Measurements from ENCODE around the gene B3GNT8. TPM values are rescaled to one million over a fixed set of nuclear protein-coding genes. Genes with fewer than 3 reads are reported as not detected.

The B3GNT8 gene
- total RNA-seq, 1 experiment from 2014 or later = 0.10 TPM

DNA sequence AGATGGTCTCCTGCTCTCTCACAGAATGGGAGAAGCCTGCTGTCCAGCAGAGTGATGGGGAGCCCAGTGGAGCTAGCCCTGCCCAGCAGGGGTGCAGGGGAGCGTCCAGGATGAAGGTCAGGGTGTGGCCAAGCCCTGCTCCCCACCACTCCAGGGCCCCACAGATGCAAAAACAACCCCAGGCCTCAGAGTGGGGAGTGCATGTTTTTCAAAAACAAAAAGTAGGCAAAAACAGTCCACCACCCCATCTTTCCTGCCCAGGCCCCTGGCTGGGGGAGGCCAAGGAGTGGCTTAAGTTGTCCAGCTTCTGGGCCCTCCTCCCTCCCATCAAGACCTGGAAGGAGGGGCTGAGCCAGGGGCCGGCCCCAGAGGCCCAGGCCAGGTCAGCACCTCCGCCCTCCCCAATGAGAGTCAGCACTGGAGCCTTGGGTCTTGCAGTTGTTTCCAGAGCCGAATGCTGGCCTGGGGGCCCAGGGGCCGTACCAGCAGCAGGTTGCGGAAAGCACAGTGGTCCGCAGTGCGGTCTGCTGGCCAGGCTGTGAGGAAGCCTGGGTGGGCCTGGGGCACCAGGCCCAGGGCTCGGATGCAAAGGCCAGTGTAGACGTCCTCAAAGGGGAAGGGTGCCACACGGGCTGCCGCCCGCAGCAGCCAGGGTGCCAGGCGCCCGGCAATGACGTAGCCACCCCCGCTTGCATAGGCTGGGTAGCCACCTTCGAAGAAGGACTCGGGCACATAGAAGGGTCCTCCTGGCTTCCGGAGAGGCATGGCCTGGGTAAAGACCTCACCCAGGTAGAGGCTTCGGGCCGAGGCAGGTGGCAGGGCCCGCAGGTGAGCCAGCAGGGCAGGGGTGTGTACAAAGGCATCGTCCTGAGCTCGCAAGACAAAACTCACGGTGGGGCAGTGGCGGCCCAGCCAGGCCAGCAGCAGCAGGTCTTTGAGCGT, 1.7 kb downstream of the B3GNT8 start:
- no TSS peak for BruUV-seq (replicated peaks)
- POLR2A ChIA-PET = no interaction called here

GRCh38 chr19:41424335-41425173, 2.6 kb downstream of the B3GNT8 start:
- no peaks in the 10 kb centered on the region for H3K36me3 ChIP-seq (ENCODE audit: control insufficient read depth, insufficient read depth, low read length)
- in situ Hi-C loops (cut with HindIII; ENCODE audit: low pct_unique_long_range_greater_than_20kb, low sequenced_read_pairs) = no loop called here
- ChIA-PET POLR2A (no interaction called here), CTCF (interaction anchor here (0.7 kb wide), 1 partner anchor 146 kb away, joined by 3 read pairs; no protein-coding TSS in a partner anchor)
- no peaks in the 10 kb centered on the region for H3K27me3 ChIP-seq (ENCODE audit: control insufficient read depth, insufficient read depth, low read length)
- no TSS peak for BruUV-seq (replicated peaks)
- no peaks in the 10 kb centered on the region for H3K9me3 ChIP-seq (ENCODE audit: control insufficient read depth, insufficient read depth, low read depth, low read length)
- no peak overlapping the region for H3K4me3 ChIP-seq (ENCODE audit: low read depth in 2 of 2, low read length in 2 of 2)
- DNase-seq (ENCODE audit: low read depth, low spot score) (no peak), ATAC-seq (no peak)
- intact Hi-C loops (cut with micrococcal nuclease; ENCODE audit: unreplicated experiment) = no loop called here
- H3K27ac ChIP-seq (ENCODE audit: low read length) = no peak overlapping the region
- TF ChIP-seq SIN3A (IDR thresholded peaks at IDR 0.05; ENCODE audit: borderline replicate concordance, insufficient read depth, low read depth, low read length) = no peak
- TF ChIP-seq, protein P1, sequence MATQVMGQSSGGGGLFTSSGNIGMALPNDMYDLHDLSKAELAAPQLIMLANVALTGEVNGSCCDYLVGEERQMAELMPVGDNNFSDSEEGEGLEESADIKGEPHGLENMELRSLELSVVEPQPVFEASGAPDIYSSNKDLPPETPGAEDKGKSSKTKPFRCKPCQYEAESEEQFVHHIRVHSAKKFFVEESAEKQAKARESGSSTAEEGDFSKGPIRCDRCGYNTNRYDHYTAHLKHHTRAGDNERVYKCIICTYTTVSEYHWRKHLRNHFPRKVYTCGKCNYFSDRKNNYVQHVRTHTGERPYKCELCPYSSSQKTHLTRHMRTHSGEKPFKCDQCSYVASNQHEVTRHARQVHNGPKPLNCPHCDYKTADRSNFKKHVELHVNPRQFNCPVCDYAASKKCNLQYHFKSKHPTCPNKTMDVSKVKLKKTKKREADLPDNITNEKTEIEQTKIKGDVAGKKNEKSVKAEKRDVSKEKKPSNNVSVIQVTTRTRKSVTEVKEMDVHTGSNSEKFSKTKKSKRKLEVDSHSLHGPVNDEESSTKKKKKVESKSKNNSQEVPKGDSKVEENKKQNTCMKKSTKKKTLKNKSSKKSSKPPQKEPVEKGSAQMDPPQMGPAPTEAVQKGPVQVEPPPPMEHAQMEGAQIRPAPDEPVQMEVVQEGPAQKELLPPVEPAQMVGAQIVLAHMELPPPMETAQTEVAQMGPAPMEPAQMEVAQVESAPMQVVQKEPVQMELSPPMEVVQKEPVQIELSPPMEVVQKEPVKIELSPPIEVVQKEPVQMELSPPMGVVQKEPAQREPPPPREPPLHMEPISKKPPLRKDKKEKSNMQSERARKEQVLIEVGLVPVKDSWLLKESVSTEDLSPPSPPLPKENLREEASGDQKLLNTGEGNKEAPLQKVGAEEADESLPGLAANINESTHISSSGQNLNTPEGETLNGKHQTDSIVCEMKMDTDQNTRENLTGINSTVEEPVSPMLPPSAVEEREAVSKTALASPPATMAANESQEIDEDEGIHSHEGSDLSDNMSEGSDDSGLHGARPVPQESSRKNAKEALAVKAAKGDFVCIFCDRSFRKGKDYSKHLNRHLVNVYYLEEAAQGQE (IDR thresholded peaks at IDR 0.05; ENCODE audit: insufficient read depth in 1 of 2, low read depth in 2 of 2, low read length in 1 of 2) = no peak
- no peak for TF ChIP-seq POLR2AphosphoS5 (IDR thresholded peaks at IDR 0.05; ENCODE audit: low read depth, low read length)
- no peak for TF ChIP-seq CTCF (IDR thresholded peaks at IDR 0.05)
- no peak for TF ChIP-seq TCF7L2 (IDR thresholded peaks at IDR 0.05; ENCODE audit: low read depth, low read length)
- H3K4me1 ChIP-seq (ENCODE audit: control insufficient read depth, insufficient read depth, low read length) = no peaks in the 10 kb centered on the region

More for the DNA sequence above, 1.7 kb downstream of the B3GNT8 start:
- H3K36me3 ChIP-seq (ENCODE audit: control insufficient read depth, insufficient read depth, low read length) = no peaks in the 10 kb centered on the region
- no peaks in the 10 kb centered on the region for H3K4me1 ChIP-seq (ENCODE audit: control insufficient read depth, insufficient read depth, low read length)
- TF ChIP-seq SIN3A (IDR thresholded peaks at IDR 0.05; ENCODE audit: borderline replicate concordance, insufficient read depth, low read depth, low read length) (no peak), POLR2AphosphoS5 (IDR thresholded peaks at IDR 0.05; ENCODE audit: low read depth, low read length) (no peak), TCF7L2 (IDR thresholded peaks at IDR 0.05; ENCODE audit: low read depth, low read length) (no peak), CTCF (IDR thresholded peaks at IDR 0.05) (no peak)
- TF ChIP-seq, protein P1 (IDR thresholded peaks at IDR 0.05; ENCODE audit: insufficient read depth in 1 of 2, low read depth in 2 of 2, low read length in 1 of 2) = no peak
- intact Hi-C loops (cut with micrococcal nuclease; ENCODE audit: unreplicated experiment) = no loop called here
- ATAC-seq (no peak), DNase-seq (ENCODE audit: low read depth, low spot score) (no peak)
- no peaks in the 10 kb centered on the region for H3K27me3 ChIP-seq (ENCODE audit: control insufficient read depth, insufficient read depth, low read length)
- H3K4me3 ChIP-seq (ENCODE audit: low read depth in 2 of 2, low read length in 2 of 2) = no peak overlapping the region
- in situ Hi-C loops (cut with HindIII; ENCODE audit: low pct_unique_long_range_greater_than_20kb, low sequenced_read_pairs) = no loop called here
- CTCF ChIA-PET = no interaction called here
- H3K9me3 ChIP-seq (ENCODE audit: control insufficient read depth, insufficient read depth, low read depth, low read length) = no peaks in the 10 kb centered on the region
- no peak overlapping the region for H3K27ac ChIP-seq (ENCODE audit: low read length)
